Endodermal cell (in vitro differentiated cells): ENCODE measurements around the gene RETREG1. TPM values are rescaled to one million over a fixed set of nuclear protein-coding genes. Genes with fewer than 3 reads are reported as not detected.
A peak's percentile ranks its signal among the peaks of the same experiment; 100 is the strongest.

ENCODE experiments used
- DNase-seq: peaks from one replicate; pipeline ENCODE4 v3.0.0-alpha.2; 2017
- H3K27ac ChIP-seq: 2 replicates; pipeline ENCODE4 v1.5.1; 2013; ENCODE audit warnings: mild to moderate bottlenecking, low read depth, low read length, moderate library complexity
- H3K27me3 ChIP-seq: 2 replicates; pipeline ENCODE4 v1.6.1; 2013; ENCODE audit warnings: mild to moderate bottlenecking, low read length, moderate library complexity; ENCODE audit not compliant: insufficient read depth, control insufficient read depth, poor library complexity, severe bottlenecking
- H3K36me3 ChIP-seq: 2 replicates; pipeline ENCODE4 v1.7.0; 2013; ENCODE audit warnings: mild to moderate bottlenecking, low read length, moderate library complexity; ENCODE audit not compliant: control insufficient read depth, insufficient read depth
- H3K4me1 ChIP-seq: one replicate; pipeline ENCODE4 v1.7.0; 2013; ENCODE audit warnings: low read length; ENCODE audit not compliant: control insufficient read depth, insufficient read depth
- H3K4me3 ChIP-seq: 2 replicates; pipeline ENCODE4 v1.5.1; 2013; ENCODE audit warnings: mild to moderate bottlenecking, low read length, moderate library complexity
- H3K9ac ChIP-seq: 2 replicates; pipeline ENCODE4 v1.6.1; 2013; ENCODE audit warnings: mild to moderate bottlenecking, low read length, moderate library complexity; ENCODE audit not compliant: poor library complexity, severe bottlenecking; ENCODE audit errors: extremely low read depth
- H3K9me3 ChIP-seq: 2 replicates; pipeline ENCODE4 v1.6.1; 2013; ENCODE audit warnings: mild to moderate bottlenecking, low read length, moderate library complexity; ENCODE audit not compliant: control insufficient read depth
- H3K27ac Mint-ChIP-seq: 2 replicates; pipeline ENCODE4 v1.8.0; 2020; ENCODE audit warnings: mixed read lengths
- H3K27me3 Mint-ChIP-seq: 2 replicates; pipeline ENCODE4 v1.8.0; 2021; ENCODE audit warnings: mild to moderate bottlenecking, mixed read lengths; ENCODE audit not compliant: insufficient read depth
- H3K36me3 Mint-ChIP-seq: 2 replicates; pipeline ENCODE4 v1.8.0; 2020; ENCODE audit warnings: low read depth, mixed read lengths
- H3K4me1 Mint-ChIP-seq: 2 replicates; pipeline ENCODE4 v1.8.0; 2020; ENCODE audit warnings: mixed read lengths
- H3K4me3 Mint-ChIP-seq: 2 replicates; pipeline ENCODE4 v1.8.0; 2020; ENCODE audit warnings: mild to moderate bottlenecking, moderate library complexity, mixed read lengths
- H3K9me3 Mint-ChIP-seq: 2 replicates; pipeline ENCODE4 v1.8.0; 2020; ENCODE audit warnings: mild to moderate bottlenecking, mixed read lengths
- CTCF ChIP-seq: fragments of 200-600 bp; sonication (generic); conservative IDR thresholded peaks from 2 replicates; pipeline ENCODE4 v1.5.0; 2021; ENCODE audit warnings: antibody characterized with exemption, mild to moderate bottlenecking
- WGBS, 2 experiments: methylation state at CpG; one replicate each; pipeline versions ENCODE4 v1.1.5 to v1.1.7; 2013; ENCODE audit warnings: missing lambda C conversion rate in 2 of 2, mixed read lengths in 1 of 2; ENCODE audit not compliant: insufficient coverage in 1 of 2, insufficient read length in 1 of 2; 5-methylcytosine and 5-hydroxymethylcytosine counted together
- total RNA-seq, 2 donors: library from RNA; stranded (reverse); fragmentation: NEBNext Ultra II Directional in 1 of 2; extraction: Animal tissue kit (Norgen Biotek cat#: 25700) in 1 of 2; gene quantifications; 2 replicates in 1 of 2; 3 replicates in 1 of 2; pipeline ENCODE4 v1.2.1, GENCODE V29; 2021

Gene RETREG1
- total RNA-seq, 2 donors from 2014 or later: 4.1 to 4.3 TPM

- peaks cover 8% of the 10 kb centered on the region for H3K27me3 Mint-ChIP-seq
- no peak overlapping the region for H3K4me3 Mint-ChIP-seq
- no peak overlapping the region for H3K4me3 ChIP-seq
- no peaks in the 10 kb centered on the region for H3K36me3 ChIP-seq
- no peaks in the 10 kb centered on the region for H3K36me3 Mint-ChIP-seq
- no peaks in the 10 kb centered on the region for H3K9me3 Mint-ChIP-seq
- H3K27ac Mint-ChIP-seq: no peak overlapping the region
- H3K4me1 ChIP-seq: peaks cover 15% of the 10 kb centered on the region
- DNase-seq: no peak
- H3K9me3 ChIP-seq: no peaks in the 10 kb centered on the region
- H3K4me1 Mint-ChIP-seq: peaks cover 17% of the 10 kb centered on the region
- 87 to 91% methylated on average over 1 to 4 of the region's 4 CpGs for WGBS, 2 experiments
- no peak overlapping the region for H3K27ac ChIP-seq
- peaks cover 11% of the 10 kb centered on the region for H3K27me3 ChIP-seq
- no peak overlapping the region for H3K9ac ChIP-seq
- no peak for TF ChIP-seq CTCF
These were observed 91.1 kb downstream of the RETREG1 start for GRCh38 chr5:16525651-16526050.

- no peak overlapping the region for H3K4me3 Mint-ChIP-seq
- H3K27ac ChIP-seq: no peak overlapping the region
- no peak for DNase-seq
- H3K36me3 Mint-ChIP-seq: no peaks in the 10 kb centered on the region
- no peak for TF ChIP-seq CTCF
- no peak overlapping the region for H3K4me3 ChIP-seq
- H3K9me3 Mint-ChIP-seq: no peaks in the 10 kb centered on the region
- peaks cover 18% of the 10 kb centered on the region for H3K4me1 Mint-ChIP-seq
- peaks cover 8% of the 10 kb centered on the region for H3K27me3 Mint-ChIP-seq
- WGBS, 2 experiments: 97 to 99% methylated on average over 4 to 5 of the region's 5 CpGs
- H3K27ac Mint-ChIP-seq: no peak overlapping the region
- no peaks in the 10 kb centered on the region for H3K36me3 ChIP-seq
- no peaks in the 10 kb centered on the region for H3K9me3 ChIP-seq
- peaks cover 15% of the 10 kb centered on the region for H3K4me1 ChIP-seq
- H3K9ac ChIP-seq: no peak overlapping the region
- peaks cover 11% of the 10 kb centered on the region for H3K27me3 ChIP-seq
These were observed 92.5 kb downstream of the RETREG1 start for GRCh38 chr5:16524286-16524685.

- no peak overlapping the region for H3K9ac ChIP-seq
- no peak overlapping the region for H3K27ac ChIP-seq
- Mint-ChIP-seq H3K9me3 (no peaks in the 10 kb centered on the region), H3K4me1 (peaks cover 18% of the 10 kb centered on the region), H3K4me3 (peak overlapping the region; percentile 37), H3K27ac (peak overlapping the region; percentile 74), H3K27me3 (peaks cover 11% of the 10 kb centered on the region), H3K36me3 (no peaks in the 10 kb centered on the region)
- H3K36me3 ChIP-seq: no peaks in the 10 kb centered on the region
- 89 to 91% methylated on average over 6 to 10 of the region's 10 CpGs for WGBS, 2 experiments
- no peaks in the 10 kb centered on the region for H3K9me3 ChIP-seq
- H3K27me3 ChIP-seq: peaks cover 11% of the 10 kb centered on the region
- H3K4me1 ChIP-seq: peaks cover 15% of the 10 kb centered on the region
- no peak for TF ChIP-seq CTCF
- H3K4me3 ChIP-seq: peak overlapping the region; percentile 37
- DNase-seq: no peak
These were observed 95.0 kb downstream of the RETREG1 start for GRCh38 chr5:16521521-16522483.
